K562 (cell line): ENCODE results near the gene INMT. TPM values are rescaled to one million over a fixed set of nuclear protein-coding genes. Genes with fewer than 3 reads are reported as not detected.

Experiments
- ATAC-seq: fragments of 200-7000 bp; cut with Tn5 transposase; 3 replicates; pipeline ENCODE4 v1.9.1; 2020; ENCODE audit warnings: moderate library complexity
- BruUV-seq: library from RNA; stranded (reverse); fragments of 400-500 nt; replicated peaks from 2 replicates; lab custom pipeline; 2021; lab: Mats Ljungman, UMichigan
- CTCF ChIA-PET: fragments of 300-600 bp; formaldehyde crosslinking; extraction: SDS; loops from one replicate; lab custom pipeline; 2021; ENCODE audit warnings: low intra/inter-chr PET ratio; lab: Yijun Ruan, JAX
- POLR2A ChIA-PET: fragments of 300-600, 350-650 bp; sonication (Branson Sonifier 250); formaldehyde crosslinking; extraction: SDS; loops from one replicate; lab custom pipeline; 2021; ENCODE audit warnings: antibody characterized with exemption, inconsistent platforms; lab: Yijun Ruan, JAX
- DNase-seq, 4 experiments: peaks; one replicate each; pipeline versions ENCODE4 v3.0.0 to v3.0.0-alpha.2; 2011 to 2018; ENCODE audit warnings: low spot score in 3 of 4, mixed read lengths in 3 of 4; ENCODE audit errors: extremely low read depth in 1 of 4
- FAIRE-seq: peaks from 2 replicates; lab custom pipeline; 2011; peaks lifted over from hg19 to GRCh38; lab: Jason Lieb, UNC
- H2AFZ ChIP-seq: 2 replicates; pipeline ENCODE4 v1.6.0; 2011; ENCODE audit warnings: low read depth, low read length, control low read depth, inconsistent platforms
- H3K27ac ChIP-seq: fragments of 200-600 bp; 3 replicates; pipeline ENCODE4 v1.8.0; 2011; ENCODE audit warnings: low read depth, mild to moderate bottlenecking, control low read depth, inconsistent platforms, low read length, moderate library complexity, mixed read lengths; ENCODE audit errors: extremely low read depth
- H3K27me3 ChIP-seq, 2 experiments: fragments of 300-600 bp in 1 of 2; 2 replicates in 1 of 2; 3 replicates in 1 of 2; pipeline versions ENCODE4 v1.6.0 to v1.8.0; 2011; ENCODE audit warnings: inconsistent platforms in 2 of 2, low read length in 2 of 2, mild to moderate bottlenecking in 1 of 2, mixed read lengths in 1 of 2, moderate library complexity in 1 of 2; ENCODE audit not compliant: control insufficient read depth in 2 of 2, insufficient read depth in 2 of 2
- H3K36me3 ChIP-seq: fragments of 300-600 bp; 3 replicates; pipeline ENCODE4 v1.8.0; 2011; ENCODE audit warnings: mild to moderate bottlenecking, low read length, inconsistent platforms; ENCODE audit not compliant: control insufficient read depth, insufficient read depth
- H3K4me1 ChIP-seq, 2 experiments: fragments of 200-600 bp in 1 of 2; replicated peaks in 1 of 2; 2 replicates in 1 of 2; 3 replicates in 1 of 2; pipeline versions ENCODE4 v1.5.1 to v1.8.0; 2011; ENCODE audit warnings: inconsistent platforms in 2 of 2, low read length in 2 of 2, mild to moderate bottlenecking in 1 of 2, mixed read lengths in 1 of 2, moderate library complexity in 1 of 2; ENCODE audit not compliant: control insufficient read depth in 2 of 2, insufficient read depth in 2 of 2
- H3K4me2 ChIP-seq: 2 replicates; pipeline ENCODE4 v1.6.1; 2011; ENCODE audit warnings: low read length, control low read depth, inconsistent platforms, mixed read lengths; ENCODE audit not compliant: insufficient read depth
- H3K4me3 ChIP-seq: fragments of 200-600 bp; sonication (generic), shearing (Covaris generic); 2 replicates; pipeline ENCODE4 v1.5.1; 2016; ENCODE audit warnings: control low read depth, inconsistent platforms
- H3K79me2 ChIP-seq: fragments of 200-600 bp; 3 replicates; pipeline ENCODE4 v1.8.0; 2011; ENCODE audit warnings: low read length, inconsistent platforms; ENCODE audit not compliant: control insufficient read depth, insufficient read depth
- H3K9ac ChIP-seq, 2 experiments: 2 replicates each; pipeline versions ENCODE4 v1.6.0 to v1.6.1; 2011; ENCODE audit warnings: low read depth in 2 of 2, low read length in 2 of 2, control low read depth in 1 of 2, inconsistent platforms in 1 of 2, mild to moderate bottlenecking in 1 of 2, mixed read lengths in 1 of 2; ENCODE audit not compliant: insufficient read depth in 1 of 2
- H3K9me1 ChIP-seq: one replicate; pipeline ENCODE4 v1.6.0; 2011; ENCODE audit warnings: inconsistent platforms, mild to moderate bottlenecking, low read length, moderate library complexity; ENCODE audit not compliant: control insufficient read depth, insufficient read depth
- H3K9me3 ChIP-seq: replicated peaks from 2 replicates; pipeline ENCODE4 v1.5.1; 2011; ENCODE audit warnings: low read depth, low read length, inconsistent platforms; ENCODE audit not compliant: control insufficient read depth, insufficient read depth
- H4K20me1 ChIP-seq: replicated peaks from 2 replicates; pipeline ENCODE4 v1.6.1; 2011; ENCODE audit warnings: low read length, inconsistent platforms, mixed read lengths; ENCODE audit not compliant: control insufficient read depth, insufficient read depth
- PCBP1 ChIP-seq: fragments of 200-400 bp; formaldehyde crosslinking; IDR thresholded peaks from 2 replicates; pipeline ENCODE4 v1.6.1; 2018; ENCODE audit warnings: mild to moderate bottlenecking, low read depth, low read length; ENCODE audit not compliant: poor library complexity, severe bottlenecking
- PML ChIP-seq: IDR thresholded peaks from 2 replicates; pipeline ENCODE4 v1.6.1; 2012; ENCODE audit warnings: low read length, inconsistent platforms
- RNF219 ChIP-seq: fragments of 250-450 bp; sonication (Bioruptor Pico); IDR thresholded peaks from 2 replicates; pipeline ENCODE4 v1.5.0; 2022; ENCODE audit warnings: mild to moderate bottlenecking
- ZBTB1 ChIP-seq: sonication (generic); formaldehyde crosslinking; IDR thresholded peaks from 2 replicates; pipeline ENCODE4 v1.8.1; 2023; ENCODE audit warnings: missing genetic modification reagents, low read depth, mild to moderate bottlenecking, borderline replicate concordance
- ZNF253 ChIP-seq: fragments of 250-450 bp; sonication (Bioruptor Pico); conservative IDR thresholded peaks from 2 replicates; pipeline ENCODE4 v1.6.1; 2021; ENCODE audit warnings: mild to moderate bottlenecking
- ZNF609 ChIP-seq: sonication (generic); formaldehyde crosslinking; IDR thresholded peaks from 2 replicates; pipeline ENCODE4 v1.8.1; 2023; ENCODE audit warnings: missing genetic modification reagents, mild to moderate bottlenecking, borderline replicate concordance
- WGBS: fragments of 100-300 bp; shearing (Covaris generic); methylation state at CpG from one replicate; pipeline ENCODE4 v1.1.6; 2016; ENCODE audit warnings: low coverage, mixed read lengths; ENCODE audit not compliant: insufficient coverage; ENCODE audit errors: missing lambda C conversion rate; 5-methylcytosine and 5-hydroxymethylcytosine counted together
- in situ Hi-C: fragments of 300-500 bp; cut with MboI; formaldehyde crosslinking; loops from 4 replicates; pipeline ENCODE4 v1.15.0; 2018; ENCODE audit warnings: inconsistent platforms, mixed read lengths
- intact Hi-C: fragments of 100-400 bp; cut with micrococcal nuclease; formaldehyde crosslinking; loops from 2 replicates; pipeline ENCODE4 v1.14.2; 2022
- polyA plus RNA-seq, 8 experiments: library from polyadenylated mRNA; depleted of rRNA in 4 of 8; stranded (reverse) in 5 of 8; unstranded in 3 of 8; fragments of >200 nt; fragmentation: Nextera tagmentation in 2 of 8; fragmentation: Illumina TruSeq in 1 of 8; extraction: Ambion mirVana in 2 of 8; extraction: Trizol in 1 of 8; gene quantifications; 2 replicates each; pipeline versions ENCODE4 v1.2.1 to v1.2.3, GENCODE V29; 2011 to 2014; ENCODE audit warnings: inconsistent platforms in 1 of 8, missing spikeins in 1 of 8
- total RNA-seq, 7 experiments: library from RNA; depleted of rRNA in 6 of 7; stranded (reverse); fragments of >200 nt in 6 of 7; fragmentation: Illumina TruSeq in 2 of 7; extraction: Trizol in 2 of 7; gene quantifications; 2 replicates each; pipeline versions ENCODE4 v1.2.1 to v1.2.3, GENCODE V29; 2011 to 2021; ENCODE audit warnings: low replicate concordance in 1 of 7

INMT gene
- total and polyA plus RNA-seq, 9 of the 15 experiments (the other 6 are each of a cell fraction or from before 2014, with no cell fraction given), result 0.04 to 0.27 TPM; not detected in 7

DNA sequence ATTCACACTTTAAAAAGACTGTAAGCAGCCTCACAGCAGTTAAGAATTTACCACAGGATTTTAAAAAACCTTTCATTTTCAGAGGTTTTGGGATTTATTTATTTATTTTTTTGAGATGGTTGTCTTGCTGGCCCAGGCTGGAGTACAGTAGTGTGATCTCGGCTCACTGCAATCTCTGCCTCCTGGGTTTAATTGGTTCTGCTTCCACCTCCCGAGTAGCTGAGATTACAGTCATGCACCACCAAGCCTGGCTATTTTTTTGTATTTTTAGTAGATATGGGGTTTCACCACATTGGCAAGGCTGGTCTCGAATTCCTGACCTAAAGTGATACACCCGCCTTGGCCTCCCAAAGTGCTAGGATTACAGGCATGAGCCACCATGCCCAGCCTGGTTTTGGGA, 38.4 kb downstream of the INMT start:
- Histone ChIP-seq H4K20me1 (no peaks in the 10 kb centered on the region), H3K9ac (no peak overlapping the region), H2AFZ (no peak overlapping the region), H3K27ac (no peak overlapping the region), H3K4me2 (no peak overlapping the region), H3K27me3 (no peaks in the 10 kb centered on the region), H3K9me1 (no peaks in the 10 kb centered on the region), H3K4me1 (0 out of 5 replicates have a peak, but pooled peaks cover 0 to 3% of the 10 kb centered on the region in 2 experiments), H3K79me2 (no peaks in the 10 kb centered on the region), H3K9me3 (no peaks in the 10 kb centered on the region), H3K4me3 (no peak overlapping the region), H3K36me3 (peaks cover 72% of the 10 kb centered on the region; the same call in 2 of the 3 replicates)
- ATAC-seq (no peak), DNase-seq (no peak), FAIRE-seq (no peak)
- in situ Hi-C loops (no loop called here), intact Hi-C loops (no loop called here)
- TF ChIP-seq ZBTB1 (CRISPR knock-in tag), result no peak
- TF ChIP-seq PML, result no peak
- TF ChIP-seq ZNF609, result no peak
- no peak for TF ChIP-seq ZNF253 (CRISPR knock-in tag)
- no peak for TF ChIP-seq RNF219 (CRISPR knock-in tag)
- TF ChIP-seq PCBP1, result no peak
- no TSS peak for BruUV-seq
- POLR2A ChIA-PET, result interaction anchor here (0.6 to 2.1 kb wide), 5 partner anchors 10 to 46 kb away, joined by 3 to 5 read pairs (median 4); no protein-coding TSS in a partner anchor
- CTCF ChIA-PET, result interaction anchor here (1.3 to 1.9 kb wide), 2 partner anchors 45 to 50 kb away, joined by 4 read pairs; no protein-coding TSS in a partner anchor
- 91% methylated on average over 4 of the region's 4 CpGs for WGBS
